Subcutaneous abdominal adipose tissue (tissue), 5 donors: ENCODE data around the gene TMEM94.

Source experiments
- H3K27ac ChIP-seq: one replicate; pipeline ENCODE4 v1.7.0; 2013; ENCODE audit warnings: low read depth, mild to moderate bottlenecking, inconsistent platforms, low read length, moderate library complexity
- H3K27me3 ChIP-seq, 5 donors: one replicate each; pipeline ENCODE4 v1.7.0; 2013; ENCODE audit warnings: low read length in 5 of 5, inconsistent platforms in 1 of 5; ENCODE audit not compliant: control insufficient read depth in 5 of 5, insufficient read depth in 4 of 5
- H3K36me3 ChIP-seq, 5 donors: one replicate each; pipeline ENCODE4 v1.7.0; 2013; ENCODE audit warnings: low read length in 5 of 5; ENCODE audit not compliant: control insufficient read depth in 5 of 5, insufficient read depth in 5 of 5
- H3K4me1 ChIP-seq, 5 donors: one replicate each; pipeline ENCODE4 v1.7.0; 2013; ENCODE audit warnings: low read length in 5 of 5, mild to moderate bottlenecking in 3 of 5, moderate library complexity in 1 of 5; ENCODE audit not compliant: control insufficient read depth in 5 of 5, insufficient read depth in 5 of 5
- H3K4me3 ChIP-seq, 5 donors: one replicate each; pipeline ENCODE4 v1.7.0; 2013; ENCODE audit warnings: low read length in 5 of 5, low read depth in 1 of 5
- H3K9ac ChIP-seq, 5 donors: one replicate each; pipeline ENCODE4 v1.7.0; 2013; ENCODE audit warnings: low read length in 5 of 5, mild to moderate bottlenecking in 4 of 5, moderate library complexity in 3 of 5
- H3K9me3 ChIP-seq, 5 donors: one replicate each; pipeline ENCODE4 v1.7.0; 2013; ENCODE audit warnings: low read length in 5 of 5; ENCODE audit not compliant: control insufficient read depth in 5 of 5
- donor health status: healthy.
- donor health status: healthy.
- donor health status: healthy.
- donor health status: healthy.
- donor health status: healthy.

TMEM94 gene

DNA sequence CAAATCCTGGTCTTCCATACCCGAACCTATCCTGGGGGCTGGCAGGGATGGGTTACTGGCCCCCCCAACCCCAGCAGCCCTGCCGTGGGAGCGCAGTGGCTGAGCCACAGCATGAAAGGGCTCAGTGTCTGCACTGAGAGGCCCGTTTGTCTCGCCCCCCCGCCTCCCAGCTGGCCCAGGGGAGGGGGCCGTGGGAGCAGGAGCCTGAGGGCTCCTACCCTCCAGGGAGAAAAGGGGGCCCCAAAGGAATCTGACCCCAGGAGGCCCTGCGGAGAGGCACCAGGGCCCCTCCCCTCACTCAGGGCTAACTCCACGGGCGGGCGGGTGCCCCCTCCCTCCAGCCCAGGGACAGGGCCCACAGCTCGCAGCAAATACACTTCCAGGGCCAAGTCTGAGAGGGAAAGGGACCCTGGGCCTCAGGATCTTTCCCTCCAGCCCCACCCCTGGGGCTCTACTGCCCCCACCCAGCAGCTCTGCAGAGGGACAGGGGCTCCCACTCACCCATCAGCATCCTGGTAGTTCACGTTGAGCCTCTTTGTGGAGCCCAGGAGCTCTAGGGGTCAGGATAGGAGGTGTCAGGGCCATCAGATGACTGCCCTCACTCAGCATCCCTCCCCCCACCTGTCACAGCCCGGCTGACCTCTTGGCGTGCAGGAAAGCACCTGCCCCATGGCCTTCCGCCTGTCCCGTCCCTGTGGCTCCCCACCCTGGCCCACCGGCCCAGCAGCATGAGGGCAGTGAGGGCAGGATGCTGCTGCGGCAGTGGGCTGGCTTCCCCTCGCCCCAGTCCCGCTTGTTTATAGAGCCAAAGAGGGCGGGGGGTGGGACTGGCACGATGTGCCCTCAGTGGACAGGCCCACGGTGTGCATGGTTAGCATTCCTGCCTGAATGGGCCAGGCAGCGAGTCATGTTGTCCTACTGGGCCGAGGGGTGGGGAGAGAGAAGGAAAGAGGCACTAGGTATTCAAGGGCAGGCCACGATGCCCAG is 51.6 kb downstream of the TMEM94 start:
- H3K4me1 ChIP-seq, result peaks cover 0 to 72% (median 28%) of the 10 kb centered on the region in 5 donors
- no peaks in the 10 kb centered on the region for H3K27me3 ChIP-seq
- no peak overlapping the region for H3K4me3 ChIP-seq
- H3K36me3 ChIP-seq, result peaks cover 0 to 69% (median 50%) of the 10 kb centered on the region in 5 donors
- H3K9me3 ChIP-seq, result no peaks in the 10 kb centered on the region
- peak overlapping the region; percentile 80 for H3K27ac ChIP-seq
- H3K9ac ChIP-seq, result peak overlapping the region in 2 of 5 donors; percentile 26 to 60

DNA sequence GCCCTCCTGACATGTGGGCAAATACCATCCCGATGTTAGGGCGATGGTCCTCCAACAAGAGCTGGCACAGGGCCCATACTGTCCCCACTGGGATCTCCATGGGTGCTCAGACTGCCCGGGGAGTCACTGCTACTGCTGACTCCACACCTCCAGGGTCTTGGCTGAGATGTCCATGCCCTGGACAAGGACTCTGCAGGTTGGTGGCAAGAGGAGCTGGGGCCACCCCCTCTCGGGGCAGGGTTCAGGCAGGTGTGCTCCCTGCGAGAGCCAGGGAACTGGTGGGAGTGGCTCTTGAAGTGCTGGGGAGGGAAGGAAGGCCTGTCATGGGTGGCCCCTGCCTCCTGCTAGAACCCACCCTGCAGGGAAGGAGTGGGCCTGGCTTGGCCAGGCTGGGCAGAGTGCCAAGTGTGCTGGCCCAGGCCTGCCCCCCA is 52.5 kb downstream of the TMEM94 start:
- H3K9me3 ChIP-seq, result no peaks in the 10 kb centered on the region
- H3K4me1 ChIP-seq, result peaks cover 2 to 80% (median 36%) of the 10 kb centered on the region in 5 donors
- H3K36me3 ChIP-seq, result peaks cover 0 to 70% (median 48%) of the 10 kb centered on the region in 5 donors
- no peaks in the 10 kb centered on the region for H3K27me3 ChIP-seq
- peak overlapping the region in 3 of 5 donors; percentile 38 to 57 (median 53) for H3K4me3 ChIP-seq
- H3K9ac ChIP-seq, result peak overlapping the region in 4 of 5 donors; percentile 13 to 60 (median 24)
- H3K27ac ChIP-seq, result peak overlapping the region; percentile 80

DNA sequence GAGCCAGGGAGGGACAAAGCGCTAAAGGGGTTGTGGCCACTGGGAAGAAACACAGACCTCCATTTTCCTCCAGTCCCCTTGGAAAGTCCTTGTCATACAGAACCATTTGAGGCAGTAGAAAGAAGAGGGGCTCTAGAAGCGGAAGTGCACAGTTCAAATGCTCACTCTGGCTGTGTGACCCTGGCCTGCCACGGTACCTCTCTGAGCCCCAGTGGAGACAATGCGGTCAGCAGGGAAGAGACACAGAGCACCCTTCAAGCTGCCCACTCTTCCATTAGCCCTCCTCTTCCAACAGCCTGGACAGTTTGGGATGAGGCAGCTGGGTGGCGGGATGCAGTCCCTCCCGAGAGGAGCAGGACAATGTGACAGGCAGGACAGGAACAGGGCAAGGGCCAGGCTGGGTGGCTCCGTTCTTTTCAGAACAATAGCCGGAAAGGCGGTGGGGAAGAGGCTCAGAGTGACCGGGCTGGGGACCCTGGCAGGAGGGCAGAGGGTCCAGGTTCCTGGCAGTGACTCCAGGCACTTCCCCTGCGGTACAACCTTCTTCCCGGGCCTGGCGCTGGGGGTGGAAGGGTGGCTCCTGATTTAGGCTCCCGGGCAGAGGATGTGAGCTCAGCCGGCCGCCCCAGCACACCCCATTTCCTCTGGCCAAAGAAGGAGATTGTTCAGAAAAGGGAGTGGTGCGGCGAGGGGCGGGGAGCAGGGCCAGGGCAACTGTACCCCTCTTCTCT is 53.3 kb downstream of the TMEM94 start:
- peaks cover 0 to 63% (median 41%) of the 10 kb centered on the region in 5 donors for H3K36me3 ChIP-seq
- peak overlapping the region in 4 of 5 donors; percentile 38 to 57 (median 50) for H3K4me3 ChIP-seq
- peaks cover 5 to 81% (median 43%) of the 10 kb centered on the region in 5 donors for H3K4me1 ChIP-seq
- H3K27ac ChIP-seq, result peak overlapping the region; percentile 80
- peak overlapping the region in 2 of 5 donors; percentile 13 to 60 for H3K9ac ChIP-seq
- no peaks in the 10 kb centered on the region for H3K9me3 ChIP-seq
- H3K27me3 ChIP-seq, result no peaks in the 10 kb centered on the region

DNA sequence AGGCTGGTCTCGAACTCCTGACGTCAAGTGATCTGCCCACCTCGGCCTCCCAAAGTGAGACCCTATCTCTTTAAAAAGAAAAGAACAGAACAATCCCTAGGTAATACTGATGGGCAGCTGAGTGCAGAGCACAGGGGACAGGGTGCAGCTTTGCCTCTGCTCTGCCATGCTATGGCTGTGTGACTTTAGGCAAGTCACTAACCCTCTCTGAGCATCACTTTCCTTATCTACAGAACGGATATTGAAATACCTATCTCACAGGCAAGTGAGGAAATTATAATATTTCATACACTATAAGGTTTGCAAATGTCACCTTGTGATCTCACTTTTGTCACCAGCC is 54.8 kb downstream of the TMEM94 start:
- H3K36me3 ChIP-seq, result peaks cover 0 to 47% (median 25%) of the 10 kb centered on the region in 5 donors
- H3K4me3 ChIP-seq, result peak overlapping the region in 4 of 5 donors; percentile 29 to 83 (median 80)
- H3K27me3 ChIP-seq, result no peaks in the 10 kb centered on the region
- peaks cover 5 to 76% (median 54%) of the 10 kb centered on the region in 5 donors for H3K4me1 ChIP-seq
- H3K27ac ChIP-seq, result peak overlapping the region; percentile 79
- H3K9me3 ChIP-seq, result no peaks in the 10 kb centered on the region
- peak overlapping the region in 3 of 5 donors; percentile 29 to 73 (median 55) for H3K9ac ChIP-seq

DNA sequence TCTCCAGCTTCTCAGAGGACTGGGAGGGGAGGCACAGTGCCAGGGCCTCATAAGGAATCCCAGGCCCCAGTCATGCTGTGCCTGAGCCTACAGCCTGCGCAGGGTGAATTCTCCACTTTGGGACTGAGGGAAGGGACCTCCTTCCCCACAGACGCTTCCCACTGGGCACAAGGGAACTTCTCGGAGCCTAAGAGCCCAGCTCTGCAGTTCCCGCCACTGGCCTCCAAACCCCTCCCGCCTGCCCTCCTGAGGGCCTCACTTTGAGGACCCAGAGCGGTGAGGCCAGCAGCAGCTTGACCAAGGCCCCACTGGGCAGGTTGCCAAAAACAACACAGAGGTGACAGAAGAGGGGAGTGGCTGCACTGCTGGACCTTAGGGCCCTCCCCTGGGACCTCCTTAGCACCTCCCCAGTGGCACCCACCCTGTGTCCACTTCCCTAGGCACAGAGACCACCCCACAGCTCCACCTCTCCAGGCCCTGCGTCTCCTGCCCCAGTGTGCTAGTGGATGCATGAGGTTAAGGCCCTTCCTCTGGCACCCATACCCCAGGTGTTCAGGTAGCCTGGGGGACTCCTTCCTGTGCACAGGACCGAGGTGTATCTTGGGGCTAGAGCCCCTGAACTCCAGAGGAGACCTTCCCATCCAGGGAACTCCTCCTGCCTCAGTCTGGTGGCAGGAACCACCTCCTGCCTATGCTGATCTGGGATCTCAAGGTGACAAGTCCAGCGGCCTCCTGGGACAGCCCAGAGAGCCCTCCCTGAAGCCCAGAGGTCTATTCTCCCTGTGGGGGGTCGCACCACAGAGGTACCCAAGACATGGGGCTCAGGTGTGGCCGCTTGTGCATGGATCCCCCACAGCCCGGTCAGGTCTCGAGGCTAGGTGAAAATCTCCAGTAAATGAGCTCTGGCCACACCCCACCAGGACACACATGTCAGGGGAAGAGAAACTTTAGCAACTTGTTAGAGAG is 55.5 kb downstream of the TMEM94 start:
- H3K9me3 ChIP-seq, result no peaks in the 10 kb centered on the region
- no peaks in the 10 kb centered on the region for H3K27me3 ChIP-seq
- H3K4me3 ChIP-seq, result peak overlapping the region in 4 of 5 donors; percentile 36 to 83 (median 80)
- H3K27ac ChIP-seq, result peak overlapping the region; percentile 79
- H3K9ac ChIP-seq, result peak overlapping the region; percentile 29 to 73 (median 48)
- H3K36me3 ChIP-seq, result peaks cover 0 to 41% (median 19%) of the 10 kb centered on the region in 5 donors
- peaks cover 5 to 78% (median 57%) of the 10 kb centered on the region in 5 donors for H3K4me1 ChIP-seq

DNA sequence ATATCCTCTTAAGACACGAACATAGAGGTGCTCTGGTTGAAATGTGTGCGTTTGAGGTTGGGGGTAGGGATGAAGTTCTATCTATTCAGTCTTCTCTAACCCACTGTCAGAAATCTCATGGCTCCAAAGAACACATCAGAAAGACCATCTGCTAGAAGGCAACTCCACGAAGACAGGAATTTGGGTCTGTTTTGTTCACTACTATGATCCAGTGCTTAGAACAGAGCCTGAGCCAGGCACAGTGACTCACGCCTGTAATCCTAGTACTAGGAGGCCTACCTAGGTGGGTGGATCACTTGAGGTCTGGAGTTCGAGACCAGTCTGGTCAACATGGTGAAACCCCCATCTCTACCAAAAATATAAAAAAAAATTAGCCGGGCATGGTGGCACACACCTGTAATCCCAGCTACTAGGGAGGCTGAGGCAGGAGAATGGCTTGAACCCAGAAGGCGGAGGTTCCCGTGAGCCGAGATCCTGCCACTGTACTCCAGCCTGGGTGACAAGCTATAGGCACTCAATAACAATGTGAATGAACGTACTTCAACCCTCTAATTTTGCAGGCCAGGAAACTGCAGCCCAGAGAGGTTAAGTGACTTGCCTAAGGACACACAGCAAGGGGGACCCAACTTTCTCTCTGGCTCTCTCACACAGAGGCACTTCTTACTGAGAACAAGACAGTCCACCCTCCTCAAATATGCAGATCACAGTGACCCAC is 56.6 kb downstream of the TMEM94 start:
- H3K27me3 ChIP-seq, result no peaks in the 10 kb centered on the region
- H3K4me1 ChIP-seq, result peaks cover 5 to 86% (median 67%) of the 10 kb centered on the region in 5 donors
- H3K27ac ChIP-seq, result peak overlapping the region; percentile 79
- H3K9me3 ChIP-seq, result no peaks in the 10 kb centered on the region
- peaks cover 0 to 33% (median 13%) of the 10 kb centered on the region in 5 donors for H3K36me3 ChIP-seq
- H3K9ac ChIP-seq, result peak overlapping the region in 3 of 5 donors; percentile 56 to 88 (median 58)
- peak overlapping the region; percentile 62 to 92 (median 81) for H3K4me3 ChIP-seq

DNA sequence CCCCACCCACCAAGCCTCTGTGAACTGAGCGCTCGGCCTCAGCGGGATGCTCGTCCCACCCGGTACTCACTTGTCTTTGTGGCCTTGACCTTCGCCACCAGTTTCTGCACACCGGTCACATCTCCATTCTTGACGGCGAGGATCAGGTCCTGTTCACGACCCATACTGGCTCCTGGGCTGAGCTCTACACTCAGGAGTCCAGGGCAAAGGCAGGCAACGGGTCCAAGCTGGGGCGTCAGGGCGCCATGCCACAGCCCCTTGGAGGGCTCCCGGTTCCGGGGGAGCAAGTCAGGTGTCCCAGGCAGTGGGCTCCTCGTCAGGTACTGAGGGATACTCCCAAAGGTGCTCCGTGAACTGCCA is 57.2 kb downstream of the TMEM94 start:
- Histone ChIP-seq H3K4me3 (peak overlapping the region; percentile 62 to 92 (median 81)), H3K9ac (peak overlapping the region in 4 of 5 donors; percentile 56 to 93 (median 86)), H3K4me1 (peaks cover 5 to 80% (median 62%) of the 10 kb centered on the region in 5 donors)

DNA sequence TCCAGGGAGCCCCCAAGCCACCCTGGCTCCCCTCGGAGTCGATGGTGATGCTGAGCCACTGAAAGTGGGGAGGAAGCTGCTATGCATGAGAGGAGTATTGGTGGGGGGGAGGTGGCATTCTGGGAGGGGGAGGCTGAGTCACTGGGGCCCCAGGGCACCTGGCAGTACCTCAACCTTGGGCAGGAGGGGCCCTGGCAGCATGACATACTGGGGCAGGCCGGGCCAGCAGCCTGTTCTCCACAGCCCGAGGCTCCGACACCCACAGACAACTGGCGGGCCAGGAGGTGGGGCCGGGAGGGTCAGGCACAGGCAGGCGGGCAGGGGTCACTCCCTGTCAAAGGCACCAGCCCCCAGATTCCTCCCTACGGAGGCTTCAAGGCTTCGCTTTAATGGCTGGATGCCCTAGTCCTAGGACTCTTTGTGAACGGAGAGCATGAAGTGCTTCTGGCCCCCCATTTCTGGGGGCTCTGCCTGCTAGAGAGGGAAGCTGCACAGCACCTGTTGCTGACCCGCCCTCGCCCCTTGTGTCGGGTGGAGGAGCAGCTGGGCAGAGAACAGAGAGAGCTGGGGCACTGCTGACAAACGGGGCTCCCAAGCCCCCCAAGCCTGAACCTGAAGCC is 58.0 kb downstream of the TMEM94 start:
- H3K9ac ChIP-seq, result peak overlapping the region; percentile 63 to 93 (median 85)
- H3K4me1 ChIP-seq, result peaks cover 5 to 72% (median 55%) of the 10 kb centered on the region in 5 donors
- no peaks in the 10 kb centered on the region for H3K9me3 ChIP-seq
- no peaks in the 10 kb centered on the region for H3K27me3 ChIP-seq
- peak overlapping the region; percentile 79 for H3K27ac ChIP-seq
- peaks cover 0 to 25% (median 7%) of the 10 kb centered on the region in 5 donors for H3K36me3 ChIP-seq
- peak overlapping the region; percentile 78 to 92 (median 81) for H3K4me3 ChIP-seq

More for the DNA sequence above, 57.2 kb downstream of the TMEM94 start:
- Histone ChIP-seq H3K36me3 (peaks cover 0 to 28% (median 11%) of the 10 kb centered on the region in 5 donors), H3K27ac (peak overlapping the region; percentile 79), H3K9me3 (no peaks in the 10 kb centered on the region), H3K27me3 (no peaks in the 10 kb centered on the region)
